Gastroesophageal sphincter (tissue), 3 donors: ENCODE data around the gene SLC9A2.

Experiments used
- CTCF ChIP-seq, 4 experiments: fragments of 200-600 bp in 2 of 4; fragments of 450-650 bp in 2 of 4; sonication (generic) in 1 of 4; IDR thresholded peaks; one replicate each; pipeline ENCODE4 v1.5.1; 2017 to 2019; ENCODE audit warnings: antibody characterized with exemption in 4 of 4, mild to moderate bottlenecking in 2 of 4, moderate library complexity in 2 of 4
- EP300 ChIP-seq: sonication (generic); formaldehyde crosslinking; IDR thresholded peaks from one replicate; pipeline ENCODE4 v1.6.1; 2017; ENCODE audit warnings: antibody characterized with exemption, mild to moderate bottlenecking

DNA sequence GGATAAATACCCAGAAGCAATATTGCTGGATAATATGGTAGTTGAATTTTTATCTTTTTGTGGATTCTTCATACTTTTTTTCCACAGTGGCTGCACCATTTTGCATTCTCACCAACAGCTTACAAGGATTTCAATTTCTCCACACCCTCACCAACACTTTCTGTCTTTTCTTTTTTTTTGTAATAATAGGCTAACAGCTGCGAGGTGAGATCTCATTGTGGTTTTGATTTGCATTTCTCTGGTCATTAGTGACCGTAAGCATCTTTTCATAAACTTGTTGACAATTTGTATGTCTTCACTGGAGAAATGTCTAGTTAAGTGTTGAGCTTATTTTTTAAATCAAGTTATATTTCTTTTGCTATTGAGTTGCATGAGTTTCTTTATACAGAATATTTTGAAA, 17.6 kb upstream of the SLC9A2 start:
- TF ChIP-seq CTCF (IDR thresholded peaks at IDR 0.05): no peak
- TF ChIP-seq EP300: no peak
